Putamen (tissue), 1 donor: Measurements from ENCODE around the gene OR4N2.
"Not testable (repeated sequence)": the region's sequence is repeated elsewhere in the genome, so short reads cannot be mapped to it uniquely, and the experiment has no call there.

ENCODE experiments used
- DNase-seq: peaks from one replicate; pipeline ENCODE4 v3.0.0-alpha.2; 2016; ENCODE audit warnings: low spot score

OR4N2 gene

GRCh38 chr14:19803470-19803869 lies at the start of gene OR4N2:
TSS of gene OR4N2 (plus strand) at chr14:19803770. CDS start at chr14:19827449, 23,679 bp downstream.
- not testable (repeated sequence) for DNase-seq

GRCh38 chr14:19754172-19754571 lies 49.4 kb upstream of the OR4N2 start:
- DNase-seq: no peak

GRCh38 chr14:19771491-19771890 lies 32.1 kb upstream of the OR4N2 start:
- not testable (repeated sequence) for DNase-seq

GRCh38 chr14:19771895-19772430 lies 31.6 kb upstream of the OR4N2 start:
- DNase-seq: no peak

GRCh38 chr14:19772454-19772853 lies 31.1 kb upstream of the OR4N2 start:
- not testable (repeated sequence) for DNase-seq

- not testable (repeated sequence) for DNase-seq
Measured at GRCh38 chr14:19773204-19773603, 30.4 kb upstream of the OR4N2 start, which contains the start of gene OR4M1. TSS of gene OR4M1 (plus strand) at chr14:19773504. CDS start at chr14:19780323, 6,819 bp downstream.

- no peak for DNase-seq
Measured at GRCh38 chr14:19775587-19775986, 28.0 kb upstream of the OR4N2 start.

GRCh38 chr14:19785848-19786247 lies 17.7 kb upstream of the OR4N2 start:
- DNase-seq: not testable (repeated sequence)

- not testable (repeated sequence) for DNase-seq
Measured at GRCh38 chr14:19787318-19787717, 16.3 kb upstream of the OR4N2 start.

GRCh38 chr14:19788150-19788549 lies 15.4 kb upstream of the OR4N2 start:
- DNase-seq: not testable (repeated sequence)

- not testable (repeated sequence) for DNase-seq
Measured at GRCh38 chr14:19796520-19797108, 7.0 kb upstream of the OR4N2 start.

GRCh38 chr14:19799880-19800279 lies 3.7 kb upstream of the OR4N2 start:
- DNase-seq: no peak

GRCh38 chr14:19800282-19801117 lies 3.1 kb upstream of the OR4N2 start:
- DNase-seq: peak; percentile 93

- DNase-seq: peak; percentile 8
Measured at GRCh38 chr14:19801118-19801464, 2.5 kb upstream of the OR4N2 start.

GRCh38 chr14:19813171-19813920 lies 9.8 kb downstream of the OR4N2 start:
- DNase-seq: not testable (repeated sequence)

GRCh38 chr14:19819879-19820278 lies 16.3 kb downstream of the OR4N2 start:
- DNase-seq: not testable (repeated sequence)

GRCh38 chr14:19821016-19821415 lies 17.4 kb downstream of the OR4N2 start:
- not testable (repeated sequence) for DNase-seq

- no peak for DNase-seq
Measured at GRCh38 chr14:19823178-19823577, 19.6 kb downstream of the OR4N2 start.

GRCh38 chr14:19823765-19824164 lies 20.2 kb downstream of the OR4N2 start:
- no peak for DNase-seq

- DNase-seq: not testable (repeated sequence)
Measured at GRCh38 chr14:19827626-19828244, 24.2 kb downstream of the OR4N2 start.

- DNase-seq: no peak
Measured at GRCh38 chr14:19828314-19828713, 24.7 kb downstream of the OR4N2 start.
